Measurements from ENCODE around the gene TMEM72.

TMEM72 gene

GRCh38 chr10:44978213-44978569 is 67.1 kb downstream of the TMEM72 start:
- ChIA-PET CTCF (interaction anchor here (1.0 to 8.6 kb wide), 8 partner anchors 10 to 50 kb away, joined by 3 to 114 read pairs (median 6); partner anchors contain the start of gene RASSF4), POLR2A (interaction anchor here (0.6 to 1.3 kb wide), 9 partner anchors 11 to 64 kb away, joined by 3 to 13 read pairs (median 6); no protein-coding TSS in a partner anchor)
- DNase-seq (ENCODE audit: extremely low spot score), result no peak
- TF ChIP-seq, protein P1, sequence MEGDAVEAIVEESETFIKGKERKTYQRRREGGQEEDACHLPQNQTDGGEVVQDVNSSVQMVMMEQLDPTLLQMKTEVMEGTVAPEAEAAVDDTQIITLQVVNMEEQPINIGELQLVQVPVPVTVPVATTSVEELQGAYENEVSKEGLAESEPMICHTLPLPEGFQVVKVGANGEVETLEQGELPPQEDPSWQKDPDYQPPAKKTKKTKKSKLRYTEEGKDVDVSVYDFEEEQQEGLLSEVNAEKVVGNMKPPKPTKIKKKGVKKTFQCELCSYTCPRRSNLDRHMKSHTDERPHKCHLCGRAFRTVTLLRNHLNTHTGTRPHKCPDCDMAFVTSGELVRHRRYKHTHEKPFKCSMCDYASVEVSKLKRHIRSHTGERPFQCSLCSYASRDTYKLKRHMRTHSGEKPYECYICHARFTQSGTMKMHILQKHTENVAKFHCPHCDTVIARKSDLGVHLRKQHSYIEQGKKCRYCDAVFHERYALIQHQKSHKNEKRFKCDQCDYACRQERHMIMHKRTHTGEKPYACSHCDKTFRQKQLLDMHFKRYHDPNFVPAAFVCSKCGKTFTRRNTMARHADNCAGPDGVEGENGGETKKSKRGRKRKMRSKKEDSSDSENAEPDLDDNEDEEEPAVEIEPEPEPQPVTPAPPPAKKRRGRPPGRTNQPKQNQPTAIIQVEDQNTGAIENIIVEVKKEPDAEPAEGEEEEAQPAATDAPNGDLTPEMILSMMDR (IDR thresholded peaks at IDR 0.05; ENCODE audit: control extremely low read depth, extremely low read depth, low read depth, missing control alignments), result no peak

GRCh38 chr10:44978570-44979280 is 67.6 kb downstream of the TMEM72 start, which contains the start of gene DEPP1:
Gene DEPP1 (minus strand): TSS chr10:44978809. CDS start chr10:44978030, 779 bp downstream.
- TF ChIP-seq, protein P1 (IDR thresholded peaks at IDR 0.05; ENCODE audit: control extremely low read depth, extremely low read depth, low read depth, missing control alignments), result no peak
- DNase-seq (ENCODE audit: extremely low spot score), result peak; percentile 56
- CTCF ChIA-PET, result interaction anchor here (1.0 to 8.6 kb wide), 8 partner anchors 10 to 50 kb away, joined by 3 to 114 read pairs (median 6); partner anchors contain the start of gene RASSF4

DNA sequence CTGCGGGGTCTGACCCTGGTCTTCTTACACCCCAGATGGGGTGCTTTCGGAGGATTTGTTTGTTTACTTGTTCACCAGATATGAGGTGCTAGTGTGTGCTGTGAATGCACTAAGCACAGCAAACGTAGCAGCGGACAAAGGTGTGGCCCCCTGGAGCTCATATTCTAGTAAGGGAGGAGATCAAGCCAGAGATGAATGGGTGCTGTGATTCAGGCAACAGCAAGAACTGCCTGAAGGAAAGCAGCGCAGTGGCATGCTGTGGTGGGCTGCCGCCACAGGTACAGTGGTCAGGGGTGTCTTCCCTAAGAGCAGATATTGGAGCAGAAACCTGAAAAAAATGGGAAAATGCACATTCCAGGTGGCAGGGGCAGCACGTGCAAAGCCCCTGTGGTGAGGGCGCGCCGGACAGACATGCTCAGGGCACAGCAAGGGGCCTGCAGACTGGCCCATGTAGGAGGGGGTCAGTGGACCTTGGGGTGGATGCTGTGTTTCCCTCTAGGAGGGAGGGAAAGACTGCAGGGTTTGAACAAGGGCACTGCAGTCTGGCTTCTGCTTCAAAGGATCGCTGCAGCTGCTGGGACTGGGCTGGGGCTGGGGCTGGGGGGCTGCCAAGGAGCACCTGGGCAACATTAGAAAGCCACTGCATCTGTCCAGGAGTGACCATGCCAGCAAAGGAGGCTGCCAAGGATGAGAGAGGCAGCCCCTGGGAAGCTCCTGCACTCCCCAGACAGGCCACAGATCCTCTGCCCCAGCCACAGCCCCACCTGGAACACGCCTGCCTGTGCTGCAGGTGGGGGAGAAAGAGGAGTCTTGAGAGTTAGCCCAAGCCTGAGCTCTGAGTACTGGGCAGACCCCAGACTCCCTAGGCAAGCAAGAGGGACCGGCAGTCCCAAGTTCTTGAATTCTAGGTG is 68.4 kb downstream of the TMEM72 start:
- no peak for DNase-seq (ENCODE audit: extremely low spot score)
- POLR2A ChIA-PET, result interaction anchor here (0.5 to 1.6 kb wide), 19 partner anchors 10 to 681 kb away, joined by 3 to 13 read pairs (median 4); partner anchors contain the start of gene RASSF4
- TF ChIP-seq, protein P1 (IDR thresholded peaks at IDR 0.05; ENCODE audit: control extremely low read depth, extremely low read depth, low read depth, missing control alignments), result no peak
- CTCF ChIA-PET, result interaction anchor here (1.0 to 8.6 kb wide), 10 partner anchors 9 to 51 kb away, joined by 3 to 114 read pairs (median 6); partner anchors contain the start of genes RASSF4 and ZNF22

More at GRCh38 chr10:44978570-44979280, 67.6 kb downstream of the TMEM72 start, which contains the start of gene DEPP1:
- POLR2A ChIA-PET, result interaction anchor here (0.5 to 1.3 kb wide), 20 partner anchors 9 to 682 kb away, joined by 3 to 13 read pairs (median 4); partner anchors contain the start of gene RASSF4

GRCh38 chr10:44980309-44981171 is 69.4 kb downstream of the TMEM72 start:
- DNase-seq (ENCODE audit: extremely low spot score), result no peak
- TF ChIP-seq, protein P1 (IDR thresholded peaks at IDR 0.05; ENCODE audit: control extremely low read depth, extremely low read depth, low read depth, missing control alignments), result no peak
- CTCF ChIA-PET, result interaction anchor here (1.0 to 8.6 kb wide), 9 partner anchors 11 to 47 kb away, joined by 3 to 114 read pairs (median 6); partner anchors contain the start of genes RASSF4 and ZNF22

DNA sequence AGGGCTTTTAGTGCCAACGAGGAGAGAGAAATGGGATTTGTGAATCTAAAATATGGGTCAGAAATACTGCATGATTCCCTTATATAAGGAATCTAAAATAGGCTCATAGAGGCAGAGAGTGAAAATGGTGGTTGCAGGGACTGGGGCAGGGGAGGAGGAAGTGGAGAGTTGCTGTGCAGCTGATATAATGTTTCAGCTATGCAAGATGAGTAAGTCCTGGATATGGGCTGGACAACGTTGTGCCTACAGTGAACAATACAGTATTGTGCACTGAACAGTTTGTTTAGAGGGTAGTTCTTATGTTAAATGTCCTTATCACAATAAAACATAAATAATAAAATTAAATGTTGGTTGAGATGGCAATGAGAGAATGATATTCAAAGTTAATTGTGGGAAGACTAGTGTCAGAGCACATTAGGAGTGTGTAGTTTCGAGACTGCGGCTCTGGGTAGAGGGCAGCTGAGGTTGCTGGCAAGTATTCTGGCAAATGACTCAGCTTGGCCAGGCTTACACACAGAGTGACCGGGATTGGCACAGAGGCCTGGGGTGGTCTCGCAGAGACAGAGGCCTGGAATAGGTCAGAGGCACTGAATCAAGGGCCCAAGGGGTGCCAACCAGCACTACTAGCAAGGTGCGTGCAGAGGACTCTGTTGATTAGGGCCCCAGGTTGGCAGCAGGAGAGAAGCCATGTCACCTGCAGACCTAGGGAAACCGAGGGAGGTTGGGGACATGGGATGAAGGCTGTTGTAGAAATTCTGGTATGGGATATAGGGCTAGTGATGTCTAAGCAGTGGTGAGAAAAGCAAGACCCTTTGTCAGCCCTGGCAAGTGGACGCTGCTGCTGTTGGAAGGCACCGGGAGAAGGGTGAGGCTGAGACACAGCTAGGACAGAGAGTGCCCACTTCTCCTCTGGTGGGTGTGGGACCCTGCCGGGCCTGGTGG is 70.3 kb downstream of the TMEM72 start:
- TF ChIP-seq, protein P1 (IDR thresholded peaks at IDR 0.05; ENCODE audit: control extremely low read depth, extremely low read depth, low read depth, missing control alignments), result no peak
- peak; percentile 53 for DNase-seq (ENCODE audit: extremely low spot score)
- ChIA-PET CTCF (interaction anchor here (1.0 to 8.6 kb wide), 8 partner anchors 11 to 48 kb away, joined by 3 to 114 read pairs (median 6); partner anchors contain the start of genes RASSF4 and ZNF22), POLR2A (interaction anchor here (1.3 to 1.6 kb wide), 2 partner anchors 14 to 49 kb away, joined by 3 read pairs; no protein-coding TSS in a partner anchor)

More at GRCh38 chr10:44980309-44981171, 69.4 kb downstream of the TMEM72 start:
- POLR2A ChIA-PET, result interaction anchor here (1.3 to 1.6 kb wide), 2 partner anchors 13 to 48 kb away, joined by 3 read pairs; no protein-coding TSS in a partner anchor

Measured in GM10248 (cell line).